SK-N-SH treated with all-trans-retinoic acid at 6 μM for 48 hours (cell line): ENCODE measurements around the gene CDH22.

Source experiments
- ARNTL ChIP-seq: fragments of 450-650 bp; formaldehyde crosslinking; IDR thresholded peaks from 2 replicates; pipeline ENCODE4 v1.5.0; 2020; ENCODE audit warnings: low read depth, mild to moderate bottlenecking, moderate library complexity, borderline replicate concordance
- RARB ChIP-seq: fragments of 250-450 bp; sonication (Bioruptor Pico); IDR thresholded peaks from 2 replicates; pipeline ENCODE4 v1.8.0; 2021; ENCODE audit warnings: mild to moderate bottlenecking, moderate library complexity
- ZFP3 ChIP-seq: fragments of 250-450 bp; sonication (Bioruptor Pico); IDR thresholded peaks from 2 replicates; pipeline ENCODE4 v1.5.0; 2020; ENCODE audit warnings: mild to moderate bottlenecking, moderate library complexity
- ZNF565 ChIP-seq: fragments of 450-650 bp; formaldehyde crosslinking; conservative IDR thresholded peaks from 2 replicates; pipeline ENCODE4 v1.5.0; 2020; ENCODE audit warnings: low read depth, mild to moderate bottlenecking, moderate library complexity

DNA sequence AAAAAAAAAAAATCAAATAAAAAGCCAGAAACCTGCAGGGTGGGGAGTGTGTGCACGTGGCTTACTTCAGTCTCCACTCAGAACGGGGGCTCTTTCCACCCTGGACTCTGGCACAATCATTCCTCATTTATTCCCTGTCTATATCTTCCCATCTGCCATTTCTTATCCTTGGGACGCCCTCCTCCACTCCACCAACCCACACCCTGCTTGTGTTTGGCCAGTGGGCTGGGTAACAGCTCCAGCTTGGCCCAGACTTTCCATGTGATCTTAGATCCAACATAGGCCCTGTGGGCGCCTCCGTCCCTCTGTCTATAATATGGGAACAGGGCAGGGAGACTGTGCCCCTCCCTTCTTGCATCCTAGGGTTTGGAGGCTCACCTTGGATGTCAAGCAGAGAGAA is 122.1 kb downstream of the CDH22 start:
- TF ChIP-seq ZFP3 (CRISPR knock-in tag): no peak
- no peak for TF ChIP-seq ZNF565 (CRISPR knock-in tag)
- TF ChIP-seq RARB (CRISPR knock-in tag): no peak
- no peak for TF ChIP-seq ARNTL (CRISPR knock-in tag)
